ENCODE data around the gene RSBN1L.

RSBN1L gene

DNA sequence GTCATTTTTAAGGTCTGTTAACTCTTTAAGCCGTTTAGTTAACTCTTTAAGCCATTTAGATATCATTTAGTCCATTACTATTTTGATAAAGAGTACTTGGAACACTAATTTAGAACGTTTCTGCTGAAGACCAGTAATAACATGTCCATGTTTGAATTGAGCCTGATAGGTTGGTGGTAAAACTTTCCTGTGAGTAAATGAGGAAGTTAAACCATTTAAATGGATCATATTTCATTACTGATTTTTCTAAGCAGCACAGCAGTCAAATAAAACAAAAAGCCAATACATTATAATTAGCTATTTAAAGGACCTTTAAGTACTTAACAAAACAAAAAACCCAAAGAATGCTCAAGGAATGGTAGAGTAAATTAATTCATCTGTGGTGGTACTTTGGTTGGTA, 131.7 kb downstream of the RSBN1L start:
- no peaks in the 10 kb centered on the region for H3K36me3 ChIP-seq (ENCODE audit: control insufficient read depth in 2 of 2, insufficient read depth in 2 of 2, low read length in 2 of 2)

DNA sequence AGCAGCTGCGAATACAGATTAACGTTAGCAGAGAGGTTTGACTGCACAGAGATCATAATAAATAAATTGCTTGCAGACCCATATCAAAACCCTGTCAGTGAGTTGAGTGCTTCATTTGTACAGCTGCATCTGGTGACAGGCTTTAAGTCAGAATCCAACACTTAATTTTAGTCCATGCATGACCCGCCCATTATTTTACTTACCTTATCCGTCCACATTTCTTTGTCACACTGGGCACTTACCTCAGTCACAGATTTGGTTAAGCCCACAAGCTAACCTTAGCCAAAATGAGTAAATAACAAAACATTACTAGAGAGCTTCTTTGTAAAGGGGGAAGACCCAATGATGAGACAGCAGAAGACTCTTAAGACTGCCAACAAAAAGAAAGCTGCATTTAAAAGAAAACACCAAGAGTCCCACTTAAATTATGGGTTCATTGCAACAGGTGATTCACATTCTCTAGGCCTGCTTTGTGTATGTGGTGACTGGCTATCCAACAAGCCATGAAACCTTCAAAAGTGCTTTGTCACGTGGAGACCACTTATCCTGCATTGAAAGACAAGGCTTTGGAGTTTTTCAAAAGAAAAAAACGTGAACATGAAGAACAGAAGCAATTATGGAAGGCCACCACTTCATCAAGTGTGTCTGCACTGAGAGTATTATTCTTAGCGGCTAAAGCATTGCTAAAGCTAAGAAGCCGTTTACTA, 134.5 kb downstream of the RSBN1L start:
- no peaks in the 10 kb centered on the region for H3K9me3 ChIP-seq (ENCODE audit: control insufficient read depth in 2 of 2, low read length in 2 of 2)
- H3K9ac ChIP-seq (ENCODE audit: low read depth in 1 of 2, low read length in 2 of 2): no peak overlapping the region

More for the DNA sequence above, 131.7 kb downstream of the RSBN1L start:
- no peak overlapping the region for H3K27ac ChIP-seq (ENCODE audit: low read depth in 2 of 2, low read length in 2 of 2)
- H3K4me3 ChIP-seq (ENCODE audit: low read length in 2 of 2): no peak overlapping the region
- H3K4me1 ChIP-seq (ENCODE audit: control insufficient read depth in 2 of 2, insufficient read depth in 2 of 2, low read length in 2 of 2): no peaks in the 10 kb centered on the region
- no peaks in the 10 kb centered on the region for H3K27me3 ChIP-seq (ENCODE audit: control insufficient read depth in 2 of 2, insufficient read depth in 2 of 2, low read length in 2 of 2)
- H3K9me3 ChIP-seq (ENCODE audit: control insufficient read depth in 2 of 2, low read length in 2 of 2): no peaks in the 10 kb centered on the region
- no peak overlapping the region for H3K9ac ChIP-seq (ENCODE audit: low read depth in 1 of 2, low read length in 2 of 2)

DNA sequence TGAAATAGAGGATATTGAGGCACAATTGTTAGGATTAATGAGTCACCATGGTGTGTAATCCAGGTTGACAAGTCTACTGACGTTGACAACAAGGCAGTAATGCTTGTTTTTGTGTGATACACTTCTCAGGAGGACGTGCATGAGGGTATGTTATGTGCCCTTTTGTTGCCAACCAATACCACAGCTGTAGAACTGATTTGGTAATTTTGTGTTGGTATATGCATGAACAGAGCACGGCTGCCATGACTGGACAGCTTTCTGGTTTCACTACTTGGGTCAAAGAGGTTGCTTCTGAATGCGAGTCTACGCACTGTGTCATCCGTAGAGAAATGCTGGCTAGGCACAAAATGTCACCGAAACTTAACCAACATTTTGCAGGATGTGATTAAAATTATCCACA, 135.2 kb downstream of the RSBN1L start:
- Histone ChIP-seq H3K4me3 (ENCODE audit: low read length in 2 of 2) (no peak overlapping the region), H3K9me3 (ENCODE audit: control insufficient read depth in 2 of 2, low read length in 2 of 2) (no peaks in the 10 kb centered on the region), H3K4me1 (ENCODE audit: control insufficient read depth in 2 of 2, insufficient read depth in 2 of 2, low read length in 2 of 2) (peaks cover 0 to 3% of the 10 kb centered on the region in 2 donors), H3K9ac (ENCODE audit: low read depth in 1 of 2, low read length in 2 of 2) (no peak overlapping the region), H3K27me3 (ENCODE audit: control insufficient read depth in 2 of 2, insufficient read depth in 2 of 2, low read length in 2 of 2) (no peaks in the 10 kb centered on the region), H3K27ac (ENCODE audit: low read depth in 2 of 2, low read length in 2 of 2) (no peak overlapping the region), H3K36me3 (ENCODE audit: control insufficient read depth in 2 of 2, insufficient read depth in 2 of 2, low read length in 2 of 2) (no peaks in the 10 kb centered on the region)

More for the DNA sequence above, 134.5 kb downstream of the RSBN1L start:
- Histone ChIP-seq H3K4me3 (ENCODE audit: low read length in 2 of 2) (no peak overlapping the region), H3K36me3 (ENCODE audit: control insufficient read depth in 2 of 2, insufficient read depth in 2 of 2, low read length in 2 of 2) (no peaks in the 10 kb centered on the region), H3K27me3 (ENCODE audit: control insufficient read depth in 2 of 2, insufficient read depth in 2 of 2, low read length in 2 of 2) (no peaks in the 10 kb centered on the region), H3K4me1 (ENCODE audit: control insufficient read depth in 2 of 2, insufficient read depth in 2 of 2, low read length in 2 of 2) (peaks cover 0 to 3% of the 10 kb centered on the region in 2 donors), H3K27ac (ENCODE audit: low read depth in 2 of 2, low read length in 2 of 2) (no peak overlapping the region)

DNA sequence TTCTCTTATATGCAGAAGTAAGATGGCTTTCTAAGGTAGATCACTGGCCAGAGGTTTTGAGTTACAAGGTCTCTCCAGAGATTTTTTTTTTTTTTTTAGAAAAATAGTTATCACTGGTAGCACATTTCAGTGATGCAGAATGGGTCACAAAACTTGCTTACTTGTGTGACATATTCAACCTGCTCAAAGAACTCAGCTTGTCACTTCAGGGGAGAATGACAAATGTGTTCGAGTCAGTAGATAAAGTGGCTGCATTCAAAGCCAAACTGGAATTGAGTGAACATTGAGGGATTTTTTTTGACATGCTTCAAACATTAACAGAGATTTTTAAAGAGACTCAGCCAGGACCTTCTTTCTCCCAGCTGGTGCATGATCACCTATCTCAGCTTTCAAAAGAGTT, 135.7 kb downstream of the RSBN1L start:
- no peaks in the 10 kb centered on the region for H3K9me3 ChIP-seq (ENCODE audit: control insufficient read depth in 2 of 2, low read length in 2 of 2)
- H3K4me3 ChIP-seq (ENCODE audit: low read length in 2 of 2): no peak overlapping the region
- peaks cover 0 to 3% of the 10 kb centered on the region in 2 donors for H3K4me1 ChIP-seq (ENCODE audit: control insufficient read depth in 2 of 2, insufficient read depth in 2 of 2, low read length in 2 of 2)
- H3K36me3 ChIP-seq (ENCODE audit: control insufficient read depth in 2 of 2, insufficient read depth in 2 of 2, low read length in 2 of 2): no peaks in the 10 kb centered on the region
- H3K27me3 ChIP-seq (ENCODE audit: control insufficient read depth in 2 of 2, insufficient read depth in 2 of 2, low read length in 2 of 2): no peaks in the 10 kb centered on the region
- H3K9ac ChIP-seq (ENCODE audit: low read depth in 1 of 2, low read length in 2 of 2): no peak overlapping the region
- H3K27ac ChIP-seq (ENCODE audit: low read depth in 2 of 2, low read length in 2 of 2): no peak overlapping the region

Data from mucosa of rectum (tissue), 2 donors.